Hematopoietic multipotent progenitor cell treated with erythropoietin and hydrocortisone succinate and interleukin-3 and kit ligand, for 4 days (in vitro differentiated cells): ENCODE measurements around the gene HSH2D.

Experiments
- DNase-seq: peaks from one replicate; pipeline ENCODE4 v3.0.0-alpha.2; 2015

HSH2D gene

DNA sequence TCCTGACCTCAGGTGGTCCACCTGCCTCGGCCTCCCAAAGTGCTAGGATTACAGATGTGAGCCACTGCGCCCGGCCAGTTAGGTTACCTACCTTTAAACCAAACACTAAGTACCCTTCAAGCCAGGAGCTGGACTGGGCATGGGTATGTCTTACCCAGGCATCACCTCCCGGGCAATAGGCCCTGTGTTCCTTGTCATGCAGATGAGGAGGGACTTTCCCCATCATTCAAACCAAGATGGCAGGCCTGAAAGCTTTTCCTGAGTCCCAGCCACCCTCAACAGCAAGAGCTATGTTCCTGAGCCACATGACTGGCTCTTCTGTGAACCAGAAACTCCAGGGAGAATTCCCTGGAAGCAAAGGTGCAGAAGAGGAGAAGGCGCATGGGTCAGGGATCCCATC lies 22.3 kb upstream of the HSH2D start:
- DNase-seq, result no peak

DNA sequence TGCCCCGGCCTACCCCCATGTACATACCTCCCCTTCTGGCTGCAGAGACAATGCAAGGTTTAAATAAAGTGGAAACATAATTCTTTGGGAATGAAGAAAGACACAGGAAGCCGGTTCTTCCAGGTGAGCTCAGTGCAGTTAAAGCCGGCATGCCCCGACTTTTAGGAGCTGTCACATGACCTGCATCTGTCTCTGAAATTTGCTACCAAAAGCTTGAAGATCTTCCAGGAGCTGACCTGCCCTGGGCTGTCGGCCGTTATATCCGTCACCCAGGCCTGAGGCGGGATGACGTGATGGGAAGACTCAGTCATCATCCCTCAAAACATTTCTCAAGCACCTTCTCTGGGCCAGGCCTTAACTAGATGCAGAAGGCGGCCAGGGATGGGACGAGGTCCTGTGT lies 21.5 kb upstream of the HSH2D start:
- no peak for DNase-seq

DNA sequence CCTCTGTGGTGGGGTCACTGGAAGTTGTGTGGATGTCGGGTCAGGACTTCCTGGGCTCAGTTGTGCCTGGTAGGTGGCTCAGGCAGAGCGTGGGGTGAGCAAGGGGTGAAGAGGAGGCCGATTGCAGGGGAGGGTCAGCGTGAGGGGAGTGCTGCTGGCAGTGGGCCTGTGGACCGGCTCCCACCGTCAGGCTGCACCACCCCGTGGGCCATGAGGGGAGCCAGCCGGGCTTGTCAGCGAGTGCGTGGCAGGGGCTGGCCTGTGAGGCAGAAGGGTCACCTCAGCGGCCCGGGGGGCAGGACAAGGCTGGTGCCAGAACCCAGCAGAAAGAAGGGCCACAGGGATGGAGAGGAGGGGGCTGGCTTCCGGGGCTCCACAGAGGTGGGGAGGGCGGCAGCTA lies 18.5 kb upstream of the HSH2D start:
- no peak for DNase-seq

DNA sequence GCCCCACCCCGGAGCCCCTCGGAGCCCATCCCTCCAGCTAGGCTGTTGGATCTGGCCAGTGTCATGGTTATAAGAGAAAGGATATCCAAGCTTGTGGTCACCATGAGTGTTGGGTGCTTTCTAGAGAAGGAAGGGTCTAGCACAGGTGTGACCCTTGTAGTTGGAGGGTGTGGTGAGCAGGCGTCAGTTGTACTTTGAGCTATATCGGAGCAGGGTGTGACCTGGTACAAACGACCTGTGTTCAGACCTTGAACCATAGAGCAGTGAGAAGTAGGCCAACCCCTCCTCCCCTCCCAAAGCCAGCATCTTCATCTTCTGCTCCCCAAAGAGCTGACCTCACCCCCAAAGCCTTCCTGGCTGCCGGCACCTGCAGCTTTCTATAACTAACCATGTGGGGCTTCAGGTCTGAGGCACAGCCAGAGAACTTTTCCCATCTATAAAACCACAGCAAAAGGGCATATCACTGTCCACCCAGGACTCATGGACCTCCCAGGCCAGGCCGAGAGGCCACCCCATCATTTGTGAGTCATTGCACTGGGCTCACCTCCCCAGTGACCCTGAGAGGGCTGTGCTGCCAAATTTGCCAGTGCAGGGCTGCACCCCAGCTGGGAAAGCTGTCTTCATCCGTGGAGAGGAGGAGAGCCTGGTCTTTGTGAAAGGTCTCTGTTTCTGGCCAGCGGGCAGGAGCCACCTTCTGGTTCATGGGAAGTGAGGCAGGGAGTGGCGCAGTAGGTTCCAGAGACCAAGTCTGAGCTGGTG lies 17.6 kb upstream of the HSH2D start:
- no peak for DNase-seq

DNA sequence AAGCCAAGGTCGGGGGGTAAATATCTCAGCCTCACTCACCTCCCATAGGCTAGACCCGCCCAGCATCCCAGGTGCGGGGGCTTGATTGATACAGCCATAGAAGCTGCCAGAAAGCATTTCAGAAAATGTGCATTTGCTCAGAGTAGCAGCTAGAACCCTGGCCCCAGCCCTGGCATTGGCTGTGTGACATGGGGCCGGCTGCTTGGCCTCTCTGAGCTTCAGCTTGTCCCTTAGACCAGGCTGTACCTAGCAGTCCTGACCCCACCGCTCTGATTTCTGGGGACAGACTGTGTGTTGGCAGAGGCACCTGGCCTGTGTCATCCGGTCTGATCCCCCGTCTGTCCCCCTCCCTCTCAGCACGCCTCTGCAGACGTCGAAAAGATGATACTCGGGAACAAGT lies 16.4 kb upstream of the HSH2D start:
- DNase-seq, result no peak

DNA sequence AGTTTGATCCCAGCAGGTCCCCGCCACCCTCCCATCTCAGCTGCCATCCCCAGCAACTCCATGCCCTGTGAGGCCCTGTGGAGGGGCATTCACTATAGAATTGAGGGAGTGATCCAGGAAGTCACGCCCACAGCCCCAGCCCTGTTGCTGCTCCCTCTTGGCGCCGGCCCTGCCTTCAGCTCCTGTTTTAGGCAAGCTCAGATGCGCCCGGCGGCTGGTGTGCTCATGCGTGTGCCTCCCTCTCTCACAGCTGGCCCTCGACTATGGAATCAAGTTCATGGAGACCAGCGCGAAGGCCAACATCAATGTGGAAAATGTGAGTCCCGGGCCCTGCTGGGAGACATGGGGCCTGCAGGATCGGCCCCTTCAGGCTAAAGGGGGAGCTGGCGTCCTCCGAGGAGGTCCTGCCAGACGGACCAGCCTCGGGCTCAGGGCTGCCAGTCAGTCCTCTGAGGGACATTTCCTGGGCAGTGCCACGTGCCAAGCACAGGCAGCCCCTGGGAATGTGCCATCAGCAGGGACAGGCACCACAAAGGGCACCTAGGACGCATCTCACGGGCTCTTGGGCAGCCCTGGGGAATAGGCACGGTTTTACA lies 15.6 kb upstream of the HSH2D start:
- DNase-seq, result no peak

DNA sequence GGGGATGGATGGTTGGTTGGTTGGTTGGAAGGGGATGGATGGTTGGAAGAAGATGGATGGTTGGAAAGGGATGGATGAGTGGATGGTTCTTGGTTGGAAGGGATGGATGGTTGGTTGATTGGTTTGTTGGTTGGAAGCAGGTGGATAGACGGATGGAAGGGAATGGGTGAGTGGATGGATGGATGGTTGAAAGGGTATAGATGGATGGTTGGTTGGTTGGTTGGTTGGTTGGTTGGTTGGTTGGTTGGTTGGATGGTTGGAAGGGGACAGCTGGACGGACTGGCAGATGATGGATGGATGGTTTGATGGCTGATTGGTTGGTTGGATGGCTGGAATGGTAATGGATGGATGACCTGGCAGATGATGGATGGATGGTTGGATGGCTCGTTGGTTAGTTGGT lies 11.8 kb upstream of the HSH2D start:
- DNase-seq, result no peak

DNA sequence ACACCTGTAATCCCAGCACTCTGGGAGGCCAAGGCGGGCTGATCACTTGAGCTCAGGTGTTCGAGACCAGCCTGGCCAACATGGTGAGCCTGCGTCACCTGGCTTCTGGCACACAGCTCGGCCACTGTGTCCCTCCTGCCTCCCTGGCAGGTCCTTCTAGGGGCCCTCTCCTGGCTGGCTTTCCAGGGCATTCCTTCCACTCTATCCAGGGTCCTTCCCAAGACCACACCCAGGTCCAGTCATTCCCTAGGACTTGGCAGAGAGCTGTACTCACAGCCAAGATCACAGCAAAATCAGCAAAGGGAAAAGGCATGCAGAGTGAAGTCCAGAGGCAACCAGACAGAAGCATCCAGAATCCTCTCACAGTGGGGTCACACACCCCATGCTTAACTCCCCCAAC lies 9.7 kb upstream of the HSH2D start:
- no peak for DNase-seq

DNA sequence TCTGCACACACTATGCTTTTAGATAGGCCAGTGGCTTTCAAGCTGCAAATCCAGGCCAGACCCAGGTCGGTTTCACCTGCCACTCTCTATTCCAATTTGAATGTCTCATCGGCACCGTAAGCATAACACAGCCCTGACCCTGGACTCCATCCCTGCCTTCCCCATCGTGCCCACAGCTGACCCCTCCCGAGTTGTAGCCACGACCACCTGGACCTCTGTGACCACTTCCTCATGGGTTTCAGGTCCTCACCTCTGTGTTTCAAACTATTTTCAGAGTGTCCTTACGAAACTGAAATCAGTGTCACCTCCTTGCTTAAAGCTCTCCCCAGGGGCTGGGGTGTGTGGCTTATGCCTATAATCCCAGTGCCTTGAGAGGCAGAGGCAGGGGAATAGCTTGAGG lies 9.0 kb upstream of the HSH2D start:
- no peak for DNase-seq

DNA sequence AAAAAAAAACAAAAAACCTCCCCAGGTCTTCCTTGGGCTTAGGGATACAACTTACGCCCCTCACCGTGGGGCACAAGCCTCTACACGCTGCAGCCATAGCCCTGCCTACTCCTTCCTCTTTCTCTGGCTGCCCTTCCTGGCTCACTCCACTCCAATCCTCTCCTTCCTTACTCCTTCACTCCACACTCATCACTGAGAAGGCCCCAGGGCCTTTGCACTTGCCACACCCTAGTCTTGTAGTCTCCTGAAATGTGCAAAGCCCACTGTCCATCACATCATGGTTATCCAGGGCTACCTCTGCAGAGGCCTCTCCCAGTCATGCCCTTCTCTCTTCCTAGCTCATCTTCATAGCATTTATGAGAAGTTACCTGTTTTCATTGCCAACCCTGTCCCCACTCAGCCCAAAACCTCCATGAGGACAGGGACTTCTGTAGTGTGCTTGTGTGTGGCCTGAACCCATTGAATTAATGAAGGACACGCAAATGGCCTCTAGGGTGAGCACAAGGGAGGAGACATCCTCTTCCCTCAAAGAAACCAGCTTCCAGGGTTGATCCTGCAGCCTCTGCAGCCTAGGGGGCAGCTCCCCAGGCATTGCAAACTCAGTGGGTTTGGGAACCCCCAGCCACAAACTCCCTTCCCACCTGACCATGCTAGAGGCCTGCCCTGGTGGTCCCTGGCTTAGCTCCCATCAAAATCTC lies 7.9 kb upstream of the HSH2D start:
- no peak for DNase-seq

DNA sequence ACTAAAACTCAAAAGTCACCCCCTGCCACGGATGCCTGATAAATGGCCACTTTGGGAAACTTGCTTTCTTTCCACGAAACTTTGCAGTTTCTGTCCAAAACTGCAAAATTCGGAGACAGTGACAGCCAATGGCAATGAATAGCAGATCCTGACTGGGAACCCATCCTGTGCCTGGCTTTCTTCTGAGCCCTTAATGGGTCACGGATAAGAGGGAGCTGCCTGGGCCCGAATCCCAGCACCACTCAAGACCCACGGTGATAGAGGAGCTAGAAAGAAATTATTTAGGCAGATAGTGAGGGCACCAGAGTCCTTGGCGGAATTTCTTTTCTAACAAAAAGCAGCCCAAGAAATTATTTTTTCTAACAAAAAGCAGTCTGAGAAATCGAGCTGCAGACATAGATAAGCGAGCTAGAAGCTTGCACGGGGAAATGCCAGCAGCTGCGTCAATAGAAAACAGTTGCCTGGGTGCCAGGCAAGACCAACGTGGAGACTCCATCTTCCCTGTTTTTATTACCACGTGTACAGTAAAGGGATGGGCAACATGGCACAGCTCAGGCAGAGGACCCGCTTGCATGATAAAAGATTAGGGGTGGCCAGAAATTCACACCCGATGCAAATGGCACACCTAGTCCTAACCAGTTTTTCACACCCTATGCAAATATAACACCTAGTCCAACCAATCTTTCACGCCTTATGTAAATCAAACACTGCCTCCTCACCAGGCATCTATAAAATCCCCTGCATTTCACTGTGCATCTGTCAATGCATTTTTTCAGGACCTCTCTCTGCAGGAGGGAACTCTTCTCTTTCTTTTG lies 7.1 kb upstream of the HSH2D start:
- DNase-seq, result peak; percentile 80

DNA sequence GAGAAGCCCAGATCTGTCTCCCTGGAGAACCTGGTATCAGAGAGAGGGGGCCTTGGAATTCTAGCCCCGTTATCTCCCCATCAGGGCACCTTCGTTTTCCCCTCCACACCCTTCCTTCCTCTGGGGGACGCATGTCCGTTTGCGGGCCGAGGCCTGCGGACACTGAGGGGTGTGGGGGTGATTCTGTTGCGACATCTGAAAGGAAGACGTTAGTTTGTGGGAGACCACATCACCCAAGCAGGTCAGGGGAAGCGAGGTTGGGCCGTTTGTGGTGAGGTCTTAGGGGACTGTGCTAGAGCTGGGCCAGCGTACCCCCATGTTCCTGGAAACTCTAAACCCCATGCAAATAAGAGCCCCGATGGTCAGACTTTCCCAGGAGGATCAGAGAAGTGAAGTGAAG lies 3.7 kb upstream of the HSH2D start:
- peak; percentile 96 for DNase-seq

DNA sequence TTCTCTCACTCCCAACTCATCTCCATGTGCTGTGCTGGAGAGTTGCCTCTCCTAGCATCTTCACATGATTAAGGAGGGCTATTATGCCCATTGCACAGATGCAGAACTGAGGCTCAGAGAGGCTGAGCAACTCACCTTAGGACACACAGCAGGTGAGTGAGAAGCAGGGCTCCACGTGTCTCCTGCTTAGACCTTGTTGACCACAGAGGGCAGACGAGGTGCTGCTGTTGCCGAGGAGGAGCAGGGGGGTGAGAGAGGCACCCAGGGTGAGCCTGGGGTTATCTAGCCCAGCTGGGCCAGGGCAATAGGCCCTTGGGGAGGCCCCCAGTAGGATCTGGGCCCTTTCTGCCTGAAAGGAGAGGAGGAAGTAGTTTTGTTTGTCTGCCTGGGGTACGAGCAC lies 2.4 kb upstream of the HSH2D start:
- DNase-seq, result peak; percentile 95

DNA sequence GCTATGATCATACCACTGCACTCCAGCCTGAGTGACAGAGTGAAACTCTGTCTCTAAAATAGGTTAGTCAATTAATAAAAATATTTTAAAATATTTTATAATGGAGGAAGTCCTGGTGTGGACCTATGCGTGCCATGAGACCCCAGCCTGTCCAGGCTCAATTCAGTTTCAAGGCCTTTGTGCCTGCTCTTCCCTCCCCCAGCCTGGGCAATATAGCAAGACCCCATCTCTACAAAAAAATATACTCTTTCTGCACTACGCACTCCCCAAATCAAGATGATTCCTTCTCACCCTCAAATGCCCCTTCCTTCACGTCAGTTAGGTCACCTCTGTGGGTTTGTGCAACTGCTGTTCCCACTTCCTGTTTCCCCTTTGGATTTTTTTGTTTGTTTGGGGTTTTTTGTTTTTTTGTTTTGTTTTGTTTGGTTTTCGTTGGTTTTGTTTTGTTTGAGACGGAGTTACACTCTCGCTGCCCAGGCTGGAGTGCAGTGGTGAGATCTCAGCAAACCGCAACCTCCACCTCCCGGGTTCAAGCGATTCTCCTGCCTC lies 1.4 kb upstream of the HSH2D start:
- peak; percentile 49 for DNase-seq

DNA sequence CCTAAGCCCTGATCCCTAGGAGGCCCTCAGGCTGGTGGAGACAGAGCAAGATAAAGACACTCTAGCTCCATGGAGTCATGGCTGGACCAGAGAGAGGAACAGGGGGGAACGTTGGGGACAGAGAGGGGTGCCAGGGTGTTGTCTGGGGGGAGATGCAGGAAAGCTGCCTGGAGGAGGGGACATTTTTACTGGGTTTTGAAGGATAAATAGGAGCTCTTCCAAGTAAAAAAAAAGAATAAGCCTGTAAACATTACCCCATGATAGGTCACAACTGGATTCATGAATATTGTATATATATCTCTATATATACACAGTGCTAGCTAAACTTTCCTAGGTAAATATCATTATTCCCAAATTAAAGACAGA lies 714 bp downstream of the HSH2D start:
- no peak for DNase-seq

DNA sequence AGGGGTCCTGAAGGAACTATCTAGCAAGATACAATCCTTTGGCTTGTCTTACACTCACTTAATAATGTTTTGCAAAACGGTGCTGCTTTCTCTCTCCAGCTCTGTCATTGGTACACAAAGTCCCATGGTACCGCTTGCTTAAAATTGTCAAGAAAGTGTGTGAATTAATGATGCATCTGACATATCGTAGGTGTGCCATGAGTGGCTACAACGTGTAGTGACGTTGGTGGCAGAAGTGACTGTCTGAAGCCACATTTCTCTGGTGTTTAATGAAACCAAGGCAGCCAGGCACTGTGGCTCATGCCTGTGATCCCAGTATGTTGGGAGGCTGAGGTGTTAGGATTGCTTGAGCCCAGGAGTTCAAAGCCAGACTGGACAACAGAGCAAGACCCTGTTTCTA lies 2.6 kb downstream of the HSH2D start:
- no peak for DNase-seq

DNA sequence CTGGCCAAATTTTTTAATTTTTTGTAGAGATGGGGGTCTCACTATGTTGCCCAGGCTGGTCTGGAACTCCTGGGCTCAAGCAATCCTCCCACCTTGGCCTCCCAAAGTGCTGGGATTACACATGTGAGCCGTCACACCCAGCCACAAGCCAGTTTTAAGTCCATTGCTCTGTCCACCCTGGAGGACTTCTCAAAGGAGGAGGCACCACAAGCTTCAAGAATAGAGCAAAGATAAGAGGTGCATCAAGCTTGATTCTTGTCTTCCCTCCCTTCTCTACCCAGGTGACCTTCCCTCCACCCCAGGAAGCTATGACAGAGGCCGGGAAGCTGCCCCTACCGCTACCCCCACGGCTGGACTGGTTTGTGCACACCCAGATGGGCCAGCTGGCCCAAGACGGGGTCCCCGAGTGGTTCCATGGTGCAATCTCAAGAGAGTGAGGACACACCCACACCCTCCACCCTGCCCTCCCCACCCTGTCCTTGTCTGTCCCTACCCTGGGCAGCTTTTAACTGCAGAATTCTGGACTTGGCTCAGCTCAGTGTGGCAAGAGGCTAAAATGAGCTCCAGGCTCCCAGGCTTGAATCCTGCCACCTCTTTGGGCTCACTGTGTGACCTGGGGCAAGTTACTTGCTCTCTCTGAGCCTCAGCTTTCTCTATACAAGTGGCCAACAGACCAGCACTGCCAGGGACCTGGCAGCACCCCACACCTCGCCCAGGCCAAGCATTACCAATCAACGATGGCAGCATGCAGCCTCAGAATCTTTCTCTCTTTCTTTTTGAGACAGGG lies 5.2 kb downstream of the HSH2D start:
- peak; percentile 54 for DNase-seq

DNA sequence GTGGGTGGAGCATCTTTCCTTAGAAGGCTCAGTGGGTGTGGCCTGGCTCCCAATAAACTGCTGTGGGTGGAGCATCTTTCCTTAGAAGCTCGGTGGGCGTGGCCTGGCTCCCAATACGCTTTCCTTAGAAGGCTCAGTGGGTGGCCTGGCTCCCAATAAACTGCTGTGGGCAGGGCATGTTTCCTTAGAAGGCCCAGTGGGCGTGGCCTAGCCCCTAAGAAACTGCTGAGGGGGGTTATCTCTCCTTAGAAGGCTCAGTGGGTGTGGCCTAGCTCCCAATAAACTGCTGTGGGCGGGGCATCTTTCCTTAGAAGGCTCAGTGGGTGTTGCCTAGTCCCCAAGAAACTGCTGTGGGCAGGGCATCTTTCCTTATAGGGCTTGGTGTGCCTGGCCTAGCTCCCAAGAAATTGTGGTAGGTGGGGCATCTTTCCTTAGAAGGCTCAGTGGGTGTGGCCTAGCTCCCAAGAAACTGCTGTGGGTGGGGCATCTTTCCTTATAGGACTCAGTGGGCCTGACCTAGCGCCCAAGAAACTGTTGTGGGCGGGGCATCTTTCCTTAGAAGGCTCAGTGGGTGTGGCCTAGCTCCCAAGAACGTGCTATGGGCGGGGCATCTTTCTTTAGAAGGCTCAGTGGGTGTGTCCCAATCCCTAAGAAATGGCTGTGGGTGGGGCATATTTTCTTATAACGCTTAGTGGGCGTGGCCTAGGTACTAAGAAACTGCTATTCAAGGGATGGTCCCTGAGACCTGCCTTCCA lies 10.3 kb downstream of the HSH2D start:
- peak; percentile 90 for DNase-seq

DNA sequence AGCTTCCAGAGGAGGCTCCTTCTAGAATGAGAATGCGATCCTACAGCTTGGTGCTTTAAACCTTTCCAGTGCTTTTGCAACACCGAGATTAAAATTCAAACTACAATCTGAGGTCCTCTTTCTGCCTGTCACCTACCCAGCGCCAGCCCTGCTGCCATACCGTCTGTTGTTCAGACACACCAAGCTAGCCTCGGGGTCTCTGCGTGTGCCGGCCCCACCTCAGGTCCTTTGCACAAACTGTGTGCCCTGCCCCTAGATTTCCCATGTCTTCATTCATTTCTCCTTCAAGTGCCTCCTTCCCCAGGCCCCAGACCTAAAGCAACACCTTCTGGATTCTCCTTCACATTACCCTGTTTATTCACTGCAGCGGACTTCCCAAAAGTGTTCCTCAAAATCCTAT lies 11.1 kb downstream of the HSH2D start:
- no peak for DNase-seq

DNA sequence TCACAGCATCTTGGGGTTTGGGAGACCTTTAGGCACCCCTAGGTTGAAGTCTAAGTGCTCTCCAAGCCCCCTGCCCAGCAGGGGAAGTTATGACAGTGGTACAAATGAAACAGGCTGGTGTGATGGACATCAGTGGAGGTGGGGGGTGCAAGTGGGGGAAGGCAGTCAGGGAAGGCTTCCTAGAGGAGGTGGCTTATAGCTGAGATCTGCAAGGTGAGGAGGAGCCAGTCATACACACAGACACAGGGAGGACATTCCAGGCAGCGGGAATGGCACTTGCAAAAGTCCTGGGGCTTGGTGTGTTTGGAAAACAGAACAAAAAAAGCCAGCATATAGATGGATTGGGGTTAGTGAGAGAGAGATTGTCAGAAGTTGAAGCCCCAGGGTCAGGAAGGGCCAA lies 11.6 kb downstream of the HSH2D start:
- no peak for DNase-seq

DNA sequence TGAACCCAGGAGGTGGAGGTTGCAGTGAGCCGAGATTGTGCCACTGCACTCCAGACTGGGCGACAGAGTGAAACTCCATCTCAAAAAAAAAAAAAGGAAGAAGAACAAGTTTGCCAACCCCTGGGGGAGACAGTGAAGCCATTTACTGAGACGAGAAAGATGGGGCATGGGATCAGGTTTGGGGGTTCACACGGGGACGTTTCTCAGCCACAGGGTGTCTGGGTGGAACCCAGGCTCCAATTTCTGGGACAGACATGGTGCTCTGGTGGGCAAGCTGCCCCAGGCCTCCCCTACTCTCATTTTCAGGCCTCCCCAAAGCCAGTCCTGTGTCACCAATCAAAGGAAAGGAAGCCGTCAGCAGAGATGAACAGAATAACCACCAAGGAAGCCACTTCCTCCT lies 13.4 kb downstream of the HSH2D start:
- no peak for DNase-seq

DNA sequence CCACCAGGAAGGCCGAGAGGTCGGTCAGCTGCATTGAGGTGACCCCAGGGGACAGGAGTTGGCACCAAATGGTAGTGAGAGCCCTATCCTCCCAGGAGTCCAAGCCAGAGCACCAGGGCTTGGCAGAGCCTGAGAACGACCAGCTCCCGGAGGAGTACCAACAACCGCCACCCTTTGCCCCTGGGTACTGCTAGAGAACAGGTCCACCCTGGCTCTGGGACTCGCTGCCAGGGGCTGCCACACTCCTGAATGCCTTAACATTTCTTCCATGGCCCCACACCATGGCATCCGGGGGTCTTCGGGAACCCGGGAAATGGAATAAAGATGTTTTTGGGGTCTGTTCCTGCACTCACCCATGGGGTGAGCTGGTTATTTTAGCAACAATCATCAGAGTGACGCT lies 14.1 kb downstream of the HSH2D start:
- DNase-seq, result no peak
